PC-3 (cell line): ENCODE measurements around the gene ZNF592.

Source experiments
- CTCF ChIP-seq: fragments of 300-600 bp; sonication (generic); conservative IDR thresholded peaks from 2 replicates; pipeline ENCODE4 v1.5.1; 2017; ENCODE audit warnings: antibody characterized with exemption, low read depth, mild to moderate bottlenecking, low read length
- EZH2 ChIP-seq: fragments of 300-600 bp; sonication (generic); IDR thresholded peaks from one replicate; pipeline ENCODE4 v1.6.1; 2017; ENCODE audit warnings: antibody characterized with exemption, mild to moderate bottlenecking, low read length; ENCODE audit not compliant: unreplicated experiment

- TF ChIP-seq EZH2 (no peak), CTCF (no peak)
Observed at GRCh38 chr15:84766461-84767035, 18.2 kb downstream of the ZNF592 start.
